Body of pancreas (tissue), 4 donors: ENCODE measurements around the gene TINAGL1.

Experiments
- CTCF ChIP-seq, 7 experiments: fragments of 450-650 bp in 4 of 7; fragments of 200-600 bp in 3 of 7; sonication (generic) in 3 of 7; IDR thresholded peaks; one replicate each; pipeline ENCODE4 v1.5.1; 2016 to 2019; ENCODE audit warnings: antibody characterized with exemption in 7 of 7
- POLR2A ChIP-seq, 3 donors: fragments of 450-650 bp; IDR thresholded peaks; one replicate each; pipeline ENCODE4 v1.6.1; 2016; ENCODE audit warnings: antibody characterized with exemption in 3 of 3, mild to moderate bottlenecking in 2 of 3

GRCh38 chr1:31615939-31616338, 39.6 kb downstream of the TINAGL1 start:
- TF ChIP-seq CTCF (IDR thresholded peaks at IDR 0.05) (no peak), POLR2A (IDR thresholded peaks at IDR 0.05) (no peak)
